Activated CD4-positive, alpha-beta T cell treated with anti-CD3 and anti-CD28 coated beads, Interleukin-2, amount 50 U/mL, for 4 hours (primary cell): ENCODE data around the gene MYO5C.

Source experiments
- DNase-seq, 2 experiments: peaks; one replicate each; pipeline ENCODE4 v3.0.0-alpha.2; 2020

The MYO5C gene

DNA sequence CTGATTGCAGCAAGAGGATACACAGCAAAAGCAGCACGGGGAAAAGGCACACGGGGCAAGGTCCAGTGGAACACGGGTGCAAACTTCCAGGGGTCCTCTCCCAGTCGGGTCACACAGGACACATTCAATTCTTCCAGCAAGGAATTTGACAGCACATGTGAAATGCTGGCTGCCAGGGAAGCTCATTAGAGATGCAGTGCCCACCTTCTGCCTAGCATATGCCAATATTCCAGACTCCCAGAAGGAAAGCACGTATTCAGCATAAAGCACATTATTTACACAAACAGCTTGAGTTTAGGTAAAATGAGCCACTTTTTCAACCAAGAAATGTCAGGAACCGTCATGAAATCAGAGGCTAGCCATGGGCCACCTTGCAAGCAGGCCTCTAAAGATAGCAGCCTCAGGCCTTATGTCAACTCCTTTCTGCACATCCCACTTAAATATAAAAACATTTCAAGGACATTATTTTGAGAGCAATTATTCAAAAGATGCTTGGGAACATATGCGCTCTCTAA, 19.3 kb downstream of the MYO5C start:
- no peak for DNase-seq

- DNase-seq: no peak
Measured at GRCh38 chr15:52263563-52264282, 31.9 kb downstream of the MYO5C start.

GRCh38 chr15:52262364-52262763, 33.2 kb downstream of the MYO5C start:
- no peak for DNase-seq

DNA sequence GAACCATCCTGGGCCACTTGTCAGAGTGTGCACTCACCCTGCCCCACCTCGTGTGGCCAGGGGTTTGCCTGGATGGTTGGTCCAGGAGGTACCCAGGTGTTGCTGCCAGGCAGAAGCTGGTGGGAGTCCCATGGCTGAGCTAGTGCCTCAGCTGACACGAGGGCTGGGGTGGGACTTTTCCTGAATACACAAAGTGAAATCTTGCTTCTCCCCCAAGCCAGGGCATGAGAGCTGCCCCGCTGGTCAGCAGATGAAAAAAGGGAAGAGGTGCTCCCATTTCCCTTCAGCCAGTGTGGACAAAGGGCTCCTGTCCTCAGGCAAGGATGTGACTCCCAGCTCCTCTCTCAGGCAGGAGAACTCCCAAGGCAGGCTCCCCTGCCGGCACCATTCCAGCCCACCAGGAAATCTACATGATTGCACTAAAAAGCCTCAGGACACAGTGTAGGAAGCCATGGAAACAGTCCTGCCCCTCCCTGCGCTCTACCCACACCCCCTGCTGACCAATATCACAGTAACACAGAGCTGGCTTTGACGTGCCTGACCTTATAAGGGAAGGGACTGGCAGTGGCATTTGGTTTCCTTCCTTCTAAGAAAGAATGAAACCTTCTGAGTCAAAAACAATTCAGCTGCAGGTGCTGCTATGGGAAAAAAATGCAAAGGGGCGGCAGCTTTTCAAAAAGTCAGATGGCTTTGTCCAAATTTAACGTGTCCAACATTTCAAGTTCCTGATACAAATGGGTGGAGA, 33.9 kb downstream of the MYO5C start:
- peak in 1 of 2 experiments; percentile 7 for DNase-seq

GRCh38 chr15:52261026-52261425, 34.6 kb downstream of the MYO5C start:
- no peak for DNase-seq

- no peak for DNase-seq
Measured at GRCh38 chr15:52259503-52259902, 36.1 kb downstream of the MYO5C start.

- DNase-seq: no peak
Measured at GRCh38 chr15:52258461-52258860, 37.1 kb downstream of the MYO5C start.

GRCh38 chr15:52257734-52258062, 37.9 kb downstream of the MYO5C start:
- DNase-seq: no peak

- no peak for DNase-seq
Measured at GRCh38 chr15:52256930-52257733, 38.5 kb downstream of the MYO5C start.

GRCh38 chr15:52256366-52256765, 39.2 kb downstream of the MYO5C start:
- DNase-seq: peak; percentile 66 to 70

- no peak for DNase-seq
Measured at GRCh38 chr15:52255935-52256334, 39.7 kb downstream of the MYO5C start.

DNA sequence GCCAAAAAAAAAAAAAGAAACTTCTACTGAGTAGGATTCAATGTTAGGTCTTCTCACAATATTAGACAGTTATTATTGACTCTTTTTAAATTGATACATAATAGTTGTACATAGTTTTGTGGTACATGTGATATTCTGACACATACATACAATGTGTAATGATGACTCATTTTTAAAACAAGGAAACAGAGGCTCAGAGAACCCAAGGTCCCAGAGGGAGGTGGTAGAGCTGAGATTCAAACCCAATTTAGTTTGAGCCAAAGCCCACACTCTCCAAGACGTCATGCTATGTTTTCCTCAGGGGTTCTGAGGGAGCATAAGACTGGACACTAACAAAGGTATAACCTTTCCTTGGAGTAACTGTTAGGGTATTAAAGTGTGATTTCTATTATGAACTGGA, 40.6 kb downstream of the MYO5C start:
- no peak for DNase-seq

GRCh38 chr15:52254391-52254790, 41.2 kb downstream of the MYO5C start:
- DNase-seq: no peak

GRCh38 chr15:52252781-52253180, 42.8 kb downstream of the MYO5C start:
- DNase-seq: no peak

GRCh38 chr15:52251144-52251860, 44.3 kb downstream of the MYO5C start:
- DNase-seq: no peak

GRCh38 chr15:52247461-52247860, 48.1 kb downstream of the MYO5C start:
- DNase-seq: no peak

DNA sequence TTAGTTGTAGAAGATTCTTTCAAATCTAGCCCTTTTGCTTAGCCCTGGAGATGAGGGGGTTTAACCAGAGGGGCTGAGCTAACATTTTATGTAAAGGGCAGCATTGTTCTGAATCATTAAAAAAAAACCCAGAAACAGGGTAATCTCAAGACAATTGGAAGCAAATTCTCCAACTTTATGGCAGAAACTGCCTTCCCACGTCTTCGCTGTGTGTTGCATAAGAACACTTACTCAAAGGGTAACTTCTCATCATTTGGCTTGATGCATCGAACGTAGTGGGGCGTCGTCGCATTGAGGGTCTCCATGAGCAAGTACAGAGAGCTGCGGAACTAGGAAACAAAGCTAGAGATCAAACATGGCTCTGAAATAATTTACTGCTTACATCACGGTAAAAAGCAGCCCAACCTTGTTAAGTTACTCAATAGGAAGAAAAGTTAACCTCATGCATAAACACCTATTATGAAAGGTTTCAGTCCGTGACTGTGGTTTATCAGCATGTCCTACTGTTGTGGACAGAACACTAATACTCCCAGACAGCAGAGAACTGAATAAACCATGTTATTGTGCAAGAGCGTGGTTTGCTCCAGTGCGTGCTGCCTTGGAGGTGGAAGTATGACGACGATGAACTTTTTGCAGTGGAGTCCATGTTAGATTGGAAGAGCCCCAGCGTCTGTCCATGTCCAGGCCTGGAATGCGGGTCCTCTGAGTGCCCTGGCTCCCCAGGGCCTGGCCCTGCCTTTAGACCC, 48.7 kb downstream of the MYO5C start:
- DNase-seq: no peak

DNA sequence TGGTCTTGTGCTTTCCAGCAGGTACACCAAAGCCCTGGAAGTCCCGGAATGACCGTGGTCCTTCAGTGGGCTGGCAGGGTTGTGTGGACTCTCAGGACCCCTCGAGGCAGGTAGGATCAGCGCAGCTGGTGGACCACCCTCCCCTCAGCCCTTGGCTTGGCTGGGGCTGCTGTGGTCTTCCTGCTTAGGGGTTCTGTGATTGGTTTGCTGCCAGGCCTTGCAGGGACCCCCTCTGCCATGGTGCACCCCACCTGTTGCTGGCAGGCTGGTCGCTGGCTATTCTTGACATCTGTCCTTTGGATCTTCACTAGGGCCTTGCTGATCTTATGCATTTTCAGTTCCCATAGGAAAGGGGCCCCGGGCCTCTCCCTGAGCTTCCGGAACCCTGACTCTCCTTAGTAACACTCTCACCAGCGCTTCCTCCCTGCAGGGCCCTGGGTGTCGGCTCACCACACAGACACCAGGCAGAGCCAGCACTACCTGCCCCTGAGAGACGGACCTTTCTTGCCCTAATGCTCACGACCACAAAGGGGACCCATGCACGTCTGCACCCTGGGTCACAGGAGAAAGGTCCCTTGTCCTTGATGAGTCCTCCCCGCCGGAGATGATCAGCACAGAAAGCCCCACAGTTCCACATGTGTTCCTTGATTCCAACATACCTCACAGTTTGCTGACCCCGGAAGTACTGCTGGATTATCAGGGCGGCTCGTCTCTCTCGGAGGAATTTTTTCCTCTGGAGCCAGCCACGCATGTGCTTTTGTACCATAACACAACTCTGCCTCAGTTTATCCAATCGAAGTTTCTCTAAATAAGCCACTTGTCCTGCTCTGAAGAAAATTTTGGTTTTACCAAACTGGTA, 51.7 kb downstream of the MYO5C start:
- no peak for DNase-seq

DNA sequence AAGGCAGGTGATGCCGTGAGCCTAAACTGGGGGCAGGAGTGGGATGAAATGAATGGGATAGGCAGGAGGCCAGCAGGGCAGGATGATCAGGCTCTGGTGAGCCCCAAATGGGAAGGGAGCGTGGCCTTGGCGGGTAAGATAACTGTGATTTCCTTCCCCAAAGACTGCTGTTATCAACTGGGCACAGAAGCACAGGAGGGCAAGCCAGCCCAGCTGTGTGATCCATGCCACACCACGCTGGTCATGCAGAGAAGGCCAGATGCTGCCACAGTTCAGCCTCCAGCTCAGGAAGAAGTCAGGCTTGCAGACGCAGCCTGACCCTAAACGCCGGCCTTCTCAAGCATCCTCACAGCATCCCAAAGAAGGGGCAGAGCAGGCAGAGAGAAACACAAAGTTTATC, 52.3 kb downstream of the MYO5C start:
- DNase-seq: no peak

GRCh38 chr15:52241489-52241888, 54.1 kb downstream of the MYO5C start:
- DNase-seq: no peak

- no peak for DNase-seq
Measured at GRCh38 chr15:52240166-52240565, 55.4 kb downstream of the MYO5C start.
